ENCODE results near the gene SMIM21.

Gene SMIM21

GRCh38 chr18:75374466-75374865 lies 53.0 kb downstream of the SMIM21 start:
- no peak for DNase-seq

GRCh38 chr18:75369026-75369721 lies 58.3 kb downstream of the SMIM21 start:
- no peak for DNase-seq

- DNase-seq: no peak
Observed at GRCh38 chr18:75365837-75366236, 61.7 kb downstream of the SMIM21 start.

GRCh38 chr18:75365254-75365629 lies 62.3 kb downstream of the SMIM21 start:
- no peak for DNase-seq

- no peak for DNase-seq
Observed at GRCh38 chr18:75364512-75365253, 62.8 kb downstream of the SMIM21 start.

- DNase-seq: no peak
Observed at GRCh38 chr18:75363446-75364225, 63.9 kb downstream of the SMIM21 start.

GRCh38 chr18:75362435-75362834 lies 65.1 kb downstream of the SMIM21 start:
- no peak for DNase-seq

GRCh38 chr18:75360941-75361340 lies 66.6 kb downstream of the SMIM21 start:
- DNase-seq: no peak

GRCh38 chr18:75360215-75360614 lies 67.3 kb downstream of the SMIM21 start:
- DNase-seq: no peak
